Stomach (tissue), 9 donors: ENCODE measurements around the gene CLTCL1. TPM values are rescaled to one million over a fixed set of nuclear protein-coding genes. Genes with fewer than 3 reads are reported as not detected.

Experiments
- DNase-seq, 2 donors: peaks; one replicate each; pipeline versions ENCODE4 v3.0.0 to v3.0.0-alpha.2; 2013 to 2019
- H3K27ac ChIP-seq, 5 donors: fragments of 200-600 bp in 4 of 5; sonication (generic) in 4 of 5; one replicate each; pipeline ENCODE4 v1.5.1; 2013 to 2019; ENCODE audit warnings: mild to moderate bottlenecking in 1 of 5, moderate library complexity in 1 of 5
- H3K27me3 ChIP-seq, 3 donors: fragments of 200-600 bp; sonication (generic); one replicate each; pipeline ENCODE4 v1.5.1; 2017 to 2019; ENCODE audit warnings: mixed run types in 1 of 3
- H3K36me3 ChIP-seq, 4 donors: fragments of 200-600 bp; sonication (generic); 1 replicate in 3 of 4; 2 replicates in 1 of 4; pipeline ENCODE4 v1.5.1; 2016 to 2019
- H3K4me1 ChIP-seq, 4 donors: fragments of 200-600 bp; sonication (generic); one replicate each; pipeline ENCODE4 v1.5.1; 2016 to 2019
- H3K4me3 ChIP-seq, 4 donors: fragments of 200-600 bp; sonication (generic) in 3 of 4; one replicate each; pipeline ENCODE4 v1.5.1; 2016 to 2019; ENCODE audit warnings: mild to moderate bottlenecking in 1 of 4
- H3K9me3 ChIP-seq, 4 donors: fragments of 200-600 bp; sonication (generic); one replicate each; pipeline ENCODE4 v1.5.1; 2016 to 2019
- CTCF ChIP-seq, 7 experiments: fragments of 450-650 bp in 4 of 7; fragments of 200-600 bp in 3 of 7; sonication (generic) in 3 of 7; IDR thresholded peaks; one replicate each; pipeline ENCODE4 v1.5.1; 2016 to 2019; ENCODE audit warnings: antibody characterized with exemption in 7 of 7, control low read depth in 2 of 7, mild to moderate bottlenecking in 1 of 7
- EP300 ChIP-seq: sonication (generic); formaldehyde crosslinking; IDR thresholded peaks from one replicate; pipeline ENCODE4 v1.6.1; 2017; ENCODE audit warnings: antibody characterized with exemption
- POLR2A ChIP-seq, 4 donors: fragments of 450-650 bp; IDR thresholded peaks; one replicate each; pipeline ENCODE4 v1.6.1; 2016; ENCODE audit warnings: antibody characterized with exemption in 4 of 4, control low read depth in 2 of 4, mild to moderate bottlenecking in 1 of 4, moderate library complexity in 1 of 4
- POLR2AphosphoS5 ChIP-seq, 3 donors: sonication (generic); formaldehyde crosslinking; IDR thresholded peaks; one replicate each; pipeline ENCODE4 v1.6.1; 2016; ENCODE audit warnings: antibody characterized with exemption in 3 of 3
- WGBS, 5 donors: extraction: QIAGEN DNeasy Blood & Tissue Kit in 3 of 5; methylation state at CpG; one replicate each; pipeline versions ENCODE4 v1.1.5 to v1.1.7; 2013 to 2018; 5-methylcytosine and 5-hydroxymethylcytosine counted together
- intact Hi-C: fragments of 100-400 bp; cut with DNase I; formaldehyde crosslinking; loops from one replicate; pipeline ENCODE4 v1.15.1; 2023; ENCODE audit warnings: low total_unique reads
- polyA plus RNA-seq, 3 donors: library from polyadenylated mRNA; stranded (reverse); fragments of 200-250 nt; gene quantifications; one replicate each; pipeline ENCODE4 v1.2.3, GENCODE V29; 2013
- total RNA-seq, 5 donors: library from RNA; depleted of rRNA; stranded (reverse); fragments of >200 nt; gene quantifications; one replicate each; pipeline versions ENCODE4 v1.1.0 to v1.2.3, GENCODE V29; 2014 to 2016
- donor health status: healthy with polysubstance abuse.
- donor health status: Bipolar disorder and iron deficiency.
- donor health status: healthy.

Gene CLTCL1
- total and polyA plus RNA-seq, 8 donors: 3.0 to 10.1 (median 4.7) TPM

GRCh38 chr22:19253143-19253542 lies 38.4 kb downstream of the CLTCL1 start:
- WGBS, 5 donors: 92 to 97% (median 95%) methylated on average over 12 of the region's 12 CpGs
- Histone ChIP-seq H3K27ac (no peak overlapping the region), H3K4me1 (no peaks in the 10 kb centered on the region), H3K27me3 (no peaks in the 10 kb centered on the region), H3K36me3 (peaks cover 0 to 23% (median 6%) of the 10 kb centered on the region in 4 donors), H3K4me3 (no peak overlapping the region), H3K9me3 (no peaks in the 10 kb centered on the region)
- intact Hi-C loops: no loop called here
- TF ChIP-seq POLR2A (IDR thresholded peaks at IDR 0.05) (no peak), EP300 (no peak), CTCF (IDR thresholded peaks at IDR 0.05) (no peak), POLR2AphosphoS5 (IDR thresholded peaks at IDR 0.05) (no peak)
- no peak for DNase-seq

GRCh38 chr22:19244600-19245352 lies 46.7 kb downstream of the CLTCL1 start:
- Histone ChIP-seq H3K4me3 (no peak overlapping the region), H3K4me1 (no peaks in the 10 kb centered on the region), H3K27ac (no peak overlapping the region), H3K9me3 (no peaks in the 10 kb centered on the region), H3K36me3 (peaks cover 0 to 21% (median 6%) of the 10 kb centered on the region in 4 donors), H3K27me3 (no peaks in the 10 kb centered on the region)
- TF ChIP-seq EP300: no peak
- no peak for TF ChIP-seq POLR2A (IDR thresholded peaks at IDR 0.05)
- TF ChIP-seq POLR2AphosphoS5 (IDR thresholded peaks at IDR 0.05): no peak
- no peak for TF ChIP-seq CTCF (IDR thresholded peaks at IDR 0.05)
- intact Hi-C loops: no loop called here
- no peak for DNase-seq
- WGBS, 5 donors: 76 to 91% (median 88%) methylated on average over 10 of the region's 10 CpGs

GRCh38 chr22:19242699-19243098 lies 48.8 kb downstream of the CLTCL1 start:
- intact Hi-C loops: no loop called here
- H3K4me1 ChIP-seq: peaks cover 0 to 7% (median 0%) of the 10 kb centered on the region in 4 donors
- DNase-seq: no peak
- H3K36me3 ChIP-seq: peaks cover 0 to 21% (median 10%) of the 10 kb centered on the region in 4 donors
- no peaks in the 10 kb centered on the region for H3K27me3 ChIP-seq
- H3K4me3 ChIP-seq: no peak overlapping the region
- H3K27ac ChIP-seq: no peak overlapping the region
- 73 to 92% (median 89%) methylated on average over 4 of the region's 4 CpGs for WGBS, 5 donors
- no peaks in the 10 kb centered on the region for H3K9me3 ChIP-seq
- no peak for TF ChIP-seq EP300
- no peak for TF ChIP-seq POLR2AphosphoS5 (IDR thresholded peaks at IDR 0.05)

GRCh38 chr22:19241593-19241906 lies 50.0 kb downstream of the CLTCL1 start:
- no peaks in the 10 kb centered on the region for H3K9me3 ChIP-seq
- no peak for TF ChIP-seq EP300
- TF ChIP-seq POLR2AphosphoS5 (IDR thresholded peaks at IDR 0.05): no peak
- TF ChIP-seq POLR2A (IDR thresholded peaks at IDR 0.05): no peak
- TF ChIP-seq CTCF (IDR thresholded peaks at IDR 0.05): no peak
- no peak for DNase-seq
- H3K27me3 ChIP-seq: no peaks in the 10 kb centered on the region
- no peak overlapping the region for H3K27ac ChIP-seq
- H3K4me3 ChIP-seq: no peak overlapping the region
- WGBS, 5 donors: 87 to 97% (median 94%) methylated on average over 6 of the region's 6 CpGs
- intact Hi-C loops: no loop called here
- H3K36me3 ChIP-seq: peaks cover 0 to 21% (median 10%) of the 10 kb centered on the region in 4 donors
- H3K4me1 ChIP-seq: peaks cover 0 to 7% (median 0%) of the 10 kb centered on the region in 4 donors
